HepG2 (cell line): ENCODE measurements around the gene NDE1. TPM values are rescaled to one million over a fixed set of nuclear protein-coding genes. Genes with fewer than 3 reads are reported as not detected.

ENCODE experiments used
- AHR ChIP-seq: IDR thresholded peaks from 2 replicates; pipeline ENCODE4 v1.6.1; 2018; ENCODE audit warnings: missing genetic modification reagents, missing compliant biosample characterization
- ATF7-NPFF ChIP-seq: sonication (generic); formaldehyde crosslinking; IDR thresholded peaks from 2 replicates; pipeline ENCODE4 v1.8.1; 2023; ENCODE audit warnings: mild to moderate bottlenecking, low read depth, missing genetic modification reagents, moderate library complexity
- BATF2 ChIP-seq: sonication (generic); formaldehyde crosslinking; IDR thresholded peaks from 2 replicates; pipeline ENCODE4 v1.8.0; 2022; ENCODE audit warnings: mild to moderate bottlenecking, missing genetic modification reagents, moderate library complexity
- CBFB ChIP-seq: sonication (generic); formaldehyde crosslinking; IDR thresholded peaks from 2 replicates; pipeline ENCODE4 v1.4.0; 2020; ENCODE audit warnings: missing genetic modification reagents
- CREB1 ChIP-seq, 2 experiments: fragments of 450-650 bp in 1 of 2; IDR thresholded peaks; 2 replicates each; pipeline ENCODE4 v1.6.1; 2016 to 2017; ENCODE audit warnings: control low read depth in 1 of 2, mild to moderate bottlenecking in 1 of 2, missing compliant biosample characterization in 1 of 2, missing genetic modification characterization in 1 of 2
- GLI4 ChIP-seq: sonication (generic); formaldehyde crosslinking; IDR thresholded peaks from 2 replicates; pipeline ENCODE4 v1.5.1; 2020; ENCODE audit warnings: missing genetic modification reagents, mild to moderate bottlenecking, moderate library complexity, borderline replicate concordance
- HIC2 ChIP-seq: sonication (generic); formaldehyde crosslinking; IDR thresholded peaks from 2 replicates; pipeline ENCODE4 v1.9.0; 2022; ENCODE audit warnings: low read depth, missing genetic modification reagents
- HNRNPL ChIP-seq: fragments of 200-400 bp; formaldehyde crosslinking; IDR thresholded peaks from 2 replicates; pipeline ENCODE4 v1.6.1; 2017; ENCODE audit warnings: mild to moderate bottlenecking, low read depth, low read length
- MTERF4 ChIP-seq: sonication (generic); formaldehyde crosslinking; IDR thresholded peaks from 2 replicates; pipeline ENCODE4 v1.8.0; 2023; ENCODE audit warnings: mild to moderate bottlenecking, missing genetic modification reagents
- PATZ1 ChIP-seq: sonication (generic); formaldehyde crosslinking; IDR thresholded peaks from 2 replicates; pipeline ENCODE4 v1.4.0; 2020; ENCODE audit warnings: missing genetic modification reagents
- SATB2 ChIP-seq: sonication (generic); formaldehyde crosslinking; IDR thresholded peaks from 2 replicates; pipeline ENCODE4 v1.5.0; 2020; ENCODE audit warnings: missing genetic modification reagents
- STAT6 ChIP-seq: sonication (generic); formaldehyde crosslinking; IDR thresholded peaks from 2 replicates; pipeline ENCODE4 v1.4.0; 2020; ENCODE audit warnings: missing genetic modification reagents, mild to moderate bottlenecking, borderline replicate concordance
- THAP7 ChIP-seq: sonication (generic); formaldehyde crosslinking; IDR thresholded peaks from 2 replicates; pipeline ENCODE4 v1.8.1; 2023; ENCODE audit warnings: mild to moderate bottlenecking, missing genetic modification reagents
- ZBTB26 ChIP-seq: IDR thresholded peaks from 2 replicates; pipeline ENCODE4 v1.6.1; 2016; ENCODE audit warnings: missing compliant biosample characterization, missing genetic modification reagents, borderline replicate concordance
- ZBTB3 ChIP-seq: sonication (generic); formaldehyde crosslinking; IDR thresholded peaks from 2 replicates; pipeline ENCODE4 v1.4.0; 2020; ENCODE audit warnings: low read depth, mild to moderate bottlenecking, moderate library complexity, missing genetic modification reagents, borderline replicate concordance
- ZNF230 ChIP-seq: sonication (generic); formaldehyde crosslinking; IDR thresholded peaks from 2 replicates; pipeline ENCODE4 v1.4.0; 2020; ENCODE audit warnings: mild to moderate bottlenecking, missing genetic modification reagents
- ZNF430 ChIP-seq: sonication (generic); formaldehyde crosslinking; IDR thresholded peaks from 2 replicates; pipeline ENCODE4 v1.9.0; 2021; ENCODE audit warnings: mild to moderate bottlenecking, missing genetic modification reagents
- ZNF501 ChIP-seq: sonication (generic); formaldehyde crosslinking; IDR thresholded peaks from 2 replicates; pipeline ENCODE4 v1.5.1; 2020; ENCODE audit warnings: mild to moderate bottlenecking, moderate library complexity, missing genetic modification reagents
- ZNF83 ChIP-seq: sonication (generic); formaldehyde crosslinking; IDR thresholded peaks from 2 replicates; pipeline ENCODE4 v1.4.0; 2020; ENCODE audit warnings: missing genetic modification reagents, mild to moderate bottlenecking, borderline replicate concordance
- polyA plus RNA-seq, 8 experiments: library from polyadenylated mRNA; depleted of rRNA in 3 of 8; stranded (reverse) in 7 of 8; unstranded in 1 of 8; fragments of >200 nt; fragmentation: Illumina TruSeq in 4 of 8; extraction: Trizol in 4 of 8; gene quantifications; 2 replicates each; pipeline versions ENCODE4 v1.2.1 to v1.2.3, GENCODE V29; 2011 to 2016; ENCODE audit warnings: low read depth in 4 of 8, missing spikeins in 1 of 8, mixed read lengths in 1 of 8; ENCODE audit not compliant: insufficient read depth in 1 of 8
- total RNA-seq, 5 experiments: library from RNA; depleted of rRNA; stranded (reverse); fragments of >200 nt; fragmentation: Illumina TruSeq; extraction: Trizol; gene quantifications; 2 replicates each; pipeline ENCODE4 v1.2.3, GENCODE V29; 2016; ENCODE audit warnings: low read depth in 1 of 5

NDE1 gene
- total and polyA plus RNA-seq, 2 of the 13 experiments (the other 11 are each of a cell fraction or from before 2014, with no cell fraction given) = 40.9 to 72.5 TPM

- TF ChIP-seq ZNF83 = peak; percentile 16
- no peak for TF ChIP-seq ATF7-NPFF (CRISPR knock-in tag)
- no peak for TF ChIP-seq CREB1 (IDR thresholded peaks at IDR 0.05)
- no peak for TF ChIP-seq CREB1 (CRISPR knock-in tag; IDR thresholded peaks at IDR 0.05)
- no peak for TF ChIP-seq ZNF430 (CRISPR knock-in tag)
- peak; percentile 62; the same call in 1 of the 2 replicates for TF ChIP-seq ZNF501 (CRISPR knock-in tag)
- no peak for TF ChIP-seq AHR (CRISPR knock-in tag)
- no peak for TF ChIP-seq BATF2
- TF ChIP-seq HIC2 (CRISPR knock-in tag) = no peak
- TF ChIP-seq GLI4 = no peak
- TF ChIP-seq HNRNPL = no peak
- no peak for TF ChIP-seq ZBTB3 (CRISPR knock-in tag)
- TF ChIP-seq PATZ1 = no peak
- no peak for TF ChIP-seq CBFB (CRISPR knock-in tag)
- no peak for TF ChIP-seq ZBTB26 (CRISPR knock-in tag)
- no peak for TF ChIP-seq STAT6 (CRISPR knock-in tag)
- TF ChIP-seq ZNF230 = no peak
- no peak for TF ChIP-seq SATB2 (CRISPR knock-in tag)
- TF ChIP-seq MTERF4 (CRISPR knock-in tag) = no peak
- TF ChIP-seq THAP7 (CRISPR knock-in tag) = no peak
These were observed 690 bp downstream of the NDE1 start (continued) for GRCh38 chr16:15650698-15651171.
